CD4-positive, alpha-beta T cell treated with Interleukin-2 at 100 ng/mL for 4 hours (primary cell): ENCODE results near the gene SYTL4.
"Not testable (repeated sequence)": the region's sequence is repeated elsewhere in the genome, so short reads cannot be mapped to it uniquely, and the experiment has no call there.

Experiments
- DNase-seq: peaks from one replicate; pipeline ENCODE4 v3.0.0-alpha.2; 2020; ENCODE audit warnings: low spot score

The SYTL4 gene

DNA sequence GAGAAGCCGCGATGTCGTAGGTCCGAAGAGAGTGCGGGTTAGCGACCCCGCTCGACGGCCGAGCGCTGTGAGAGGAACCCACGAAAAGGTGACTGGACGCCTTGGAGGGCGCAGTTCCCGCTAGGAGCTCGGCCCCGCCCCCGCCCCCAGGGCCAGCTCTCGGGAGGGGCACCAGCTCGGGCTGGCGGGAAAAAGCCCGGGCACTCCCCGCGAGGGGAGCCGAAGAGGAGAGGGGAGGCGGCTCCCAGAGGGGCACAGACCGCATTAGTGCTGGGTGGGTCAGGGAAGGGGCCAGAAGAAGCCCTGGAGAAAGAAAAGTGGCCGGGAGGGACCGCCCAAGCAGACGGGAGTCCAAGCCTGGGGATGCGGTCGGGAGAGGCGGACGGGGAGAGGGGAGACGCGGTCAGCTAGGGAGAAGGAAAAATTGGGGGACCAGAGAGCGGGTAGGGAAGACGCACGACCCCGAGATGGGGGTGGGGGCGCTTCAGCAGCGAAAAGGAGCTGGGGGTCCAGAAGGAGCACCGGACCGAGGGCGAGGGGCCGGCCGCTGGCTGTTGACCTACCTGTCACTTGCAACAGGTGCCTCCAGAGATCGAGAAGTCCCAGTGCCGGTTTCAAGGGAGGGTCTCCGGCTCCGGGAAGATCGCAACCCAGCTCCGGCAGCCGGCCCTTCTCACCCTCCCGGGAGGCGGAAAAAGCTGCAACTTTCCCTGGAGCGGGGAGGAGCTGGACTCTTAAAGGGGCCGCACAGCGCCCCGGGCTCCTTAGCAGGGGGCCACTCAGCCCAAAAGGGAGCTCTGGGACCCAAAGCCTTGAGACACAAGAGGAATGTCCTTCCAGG lies at the start of gene SYTL4:
TSS of gene SYTL4 (minus strand) at position 681 of the 841 bp plus-strand sequence. CDS start 30,084 bp downstream, outside the sequence.
- no peak for DNase-seq

DNA sequence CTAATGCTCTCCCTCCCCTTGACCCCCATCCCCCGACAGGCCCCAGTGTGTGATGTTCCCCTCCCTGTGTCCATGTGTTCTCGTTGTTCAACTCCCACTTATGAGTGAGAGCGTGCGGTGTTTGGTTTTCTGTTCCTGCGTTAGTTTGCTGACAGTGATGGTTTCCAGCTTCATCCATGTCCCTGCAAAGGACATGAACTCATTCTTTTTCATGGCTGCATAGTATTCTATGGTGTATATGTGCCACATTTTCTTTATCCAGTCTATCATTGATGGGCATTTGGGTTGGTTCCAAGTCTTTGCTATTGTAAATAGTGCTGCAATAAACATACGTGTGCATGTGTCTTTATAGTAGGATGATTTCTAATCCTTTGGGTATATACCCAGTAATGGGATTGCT lies 37.5 kb upstream of the SYTL4 start:
- DNase-seq: not testable (repeated sequence)

GRCh38 chrX:100768679-100769338 lies 36.9 kb upstream of the SYTL4 start:
- peak; percentile 82 for DNase-seq

- no peak for DNase-seq
Measured at GRCh38 chrX:100750883-100751282, 19.0 kb upstream of the SYTL4 start.

- DNase-seq: no peak
Measured at GRCh38 chrX:100748108-100748507, 16.2 kb upstream of the SYTL4 start.

DNA sequence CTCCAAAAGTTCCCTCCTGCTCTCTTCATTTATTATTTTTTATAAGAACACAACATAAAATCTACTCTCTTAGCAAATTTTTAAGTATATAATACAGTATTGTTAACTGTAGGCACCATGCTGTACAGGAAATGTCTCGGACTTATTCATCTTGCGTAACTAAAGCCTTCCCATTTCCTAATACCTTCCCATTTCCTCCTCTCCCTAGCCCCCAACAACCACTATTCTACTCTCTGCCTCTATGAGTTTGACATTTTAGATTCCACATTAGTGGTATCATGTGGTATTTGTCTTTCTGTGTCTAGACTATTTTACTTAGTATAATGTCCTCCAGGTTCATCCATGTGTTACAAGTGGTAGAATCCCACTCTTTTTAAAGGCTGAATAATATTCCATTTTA lies 15.8 kb upstream of the SYTL4 start:
- DNase-seq: no peak

DNA sequence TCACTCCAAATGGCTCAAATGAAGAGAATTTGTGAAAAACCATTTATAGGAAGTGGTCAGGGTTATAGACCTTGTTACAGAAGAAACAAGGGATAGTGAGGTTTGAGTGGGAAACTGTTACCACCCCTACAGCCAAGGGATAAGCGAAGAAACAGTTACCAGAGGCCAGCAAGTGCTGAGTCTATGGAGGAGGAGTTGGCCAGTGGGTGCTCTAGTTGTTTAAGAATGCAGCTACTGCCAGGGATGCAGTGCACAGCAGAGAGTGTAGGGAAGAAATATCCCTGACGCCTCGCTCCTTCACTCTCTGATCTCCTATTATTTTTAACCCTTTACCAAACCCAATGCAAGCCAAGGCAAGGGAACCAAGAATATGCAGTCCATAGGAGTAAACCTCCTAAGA lies 15.2 kb upstream of the SYTL4 start:
- DNase-seq: no peak

DNA sequence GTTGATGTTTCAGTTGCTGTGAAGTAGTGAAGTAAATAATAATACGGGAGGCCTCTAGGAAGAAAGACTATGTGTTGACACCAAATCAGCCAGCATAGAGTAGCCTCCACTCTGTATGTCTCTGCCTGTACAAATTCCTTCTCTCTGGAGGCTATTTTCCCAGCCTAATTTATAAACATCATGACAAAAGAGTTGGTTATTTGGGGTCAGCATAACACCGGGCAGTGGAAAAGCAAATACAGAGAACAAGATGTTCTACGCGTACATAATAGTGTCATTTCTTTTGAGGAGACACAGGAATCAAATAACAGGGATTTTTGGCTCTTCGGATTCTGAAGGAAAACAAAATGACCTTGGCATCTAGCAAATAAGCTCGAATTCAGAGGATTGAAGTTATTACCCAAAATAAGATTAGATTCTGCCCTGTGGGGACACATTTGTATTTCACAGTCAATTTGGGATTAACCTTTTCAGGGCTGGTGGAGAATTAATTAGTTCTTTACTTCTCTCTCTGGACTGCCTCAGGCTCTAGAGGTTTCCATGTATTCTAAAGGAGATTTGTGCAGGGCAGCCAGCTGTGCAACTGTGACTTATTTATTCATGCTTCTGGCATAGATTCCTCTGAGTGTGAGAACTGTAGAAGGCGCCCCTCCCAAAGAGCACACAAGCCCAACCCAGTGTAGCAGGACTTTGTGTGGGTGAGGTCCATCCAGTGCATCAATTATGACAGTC lies 14.1 kb upstream of the SYTL4 start:
- DNase-seq: no peak

- no peak for DNase-seq
Measured at GRCh38 chrX:100745205-100745604, 13.3 kb upstream of the SYTL4 start.

GRCh38 chrX:100743009-100743607 lies 11.2 kb upstream of the SYTL4 start:
- no peak for DNase-seq

- not testable (repeated sequence) for DNase-seq
Measured at GRCh38 chrX:100724006-100724405, 7.9 kb downstream of the SYTL4 start.

DNA sequence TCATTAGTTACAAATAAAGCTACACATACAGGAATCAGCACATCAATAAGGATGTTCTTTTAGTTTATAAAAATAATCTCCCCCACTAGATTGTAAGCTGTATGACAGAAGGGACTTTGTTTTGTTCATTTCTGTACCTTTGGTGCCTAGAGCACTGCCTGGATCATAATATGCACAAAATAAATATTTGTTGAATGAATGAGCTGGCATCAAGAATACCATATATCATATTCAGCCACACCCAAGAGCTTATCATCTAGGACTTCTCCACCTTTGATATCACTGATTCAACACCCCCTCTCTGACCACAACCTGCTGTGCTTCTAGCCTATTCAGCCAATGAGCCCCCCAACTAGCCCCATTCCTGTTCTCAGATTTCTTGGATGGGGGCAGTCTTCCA lies 10.6 kb downstream of the SYTL4 start:
- DNase-seq: no peak

- DNase-seq: no peak
Measured at GRCh38 chrX:100720301-100720700, 11.6 kb downstream of the SYTL4 start.

DNA sequence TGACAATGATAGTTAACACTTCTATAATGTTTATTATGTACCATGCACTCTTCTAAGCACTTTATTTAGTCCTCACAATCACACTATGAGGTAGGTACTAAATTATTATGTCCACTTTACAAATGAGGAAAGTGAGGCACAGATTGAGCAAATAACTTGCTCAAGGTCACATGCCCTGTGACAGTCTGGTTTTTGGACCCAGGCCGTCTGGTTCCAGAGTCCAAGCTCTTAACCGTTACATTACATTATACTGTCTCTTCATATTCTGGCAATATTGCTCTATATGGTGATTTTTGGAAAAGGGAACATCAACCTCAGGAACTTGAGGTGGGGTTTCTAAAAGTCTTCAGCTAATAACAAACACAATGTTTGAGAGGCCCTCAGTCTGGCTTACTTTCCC lies 12.8 kb downstream of the SYTL4 start:
- no peak for DNase-seq

GRCh38 chrX:100717363-100717762 lies 14.6 kb downstream of the SYTL4 start:
- DNase-seq: no peak

DNA sequence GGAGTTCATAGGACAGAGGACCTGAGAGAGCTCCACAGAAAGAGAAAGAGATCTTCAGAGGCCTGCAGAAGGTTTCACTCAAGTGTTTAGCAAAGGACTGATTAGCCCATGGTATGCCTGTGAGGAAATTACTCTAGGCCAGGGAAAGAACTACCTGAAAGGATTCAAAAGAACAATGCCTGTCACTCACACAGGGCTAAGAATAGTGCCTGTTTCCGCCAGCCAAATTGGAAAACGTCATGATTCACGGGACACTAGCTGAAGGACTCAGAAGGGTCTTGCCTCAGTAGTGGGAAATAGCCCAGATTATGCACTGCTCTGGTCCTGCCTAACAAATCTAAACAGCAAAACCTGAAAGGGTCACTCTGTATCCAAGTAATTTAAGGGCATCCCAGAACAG lies 21.1 kb downstream of the SYTL4 start:
- no peak for DNase-seq

DNA sequence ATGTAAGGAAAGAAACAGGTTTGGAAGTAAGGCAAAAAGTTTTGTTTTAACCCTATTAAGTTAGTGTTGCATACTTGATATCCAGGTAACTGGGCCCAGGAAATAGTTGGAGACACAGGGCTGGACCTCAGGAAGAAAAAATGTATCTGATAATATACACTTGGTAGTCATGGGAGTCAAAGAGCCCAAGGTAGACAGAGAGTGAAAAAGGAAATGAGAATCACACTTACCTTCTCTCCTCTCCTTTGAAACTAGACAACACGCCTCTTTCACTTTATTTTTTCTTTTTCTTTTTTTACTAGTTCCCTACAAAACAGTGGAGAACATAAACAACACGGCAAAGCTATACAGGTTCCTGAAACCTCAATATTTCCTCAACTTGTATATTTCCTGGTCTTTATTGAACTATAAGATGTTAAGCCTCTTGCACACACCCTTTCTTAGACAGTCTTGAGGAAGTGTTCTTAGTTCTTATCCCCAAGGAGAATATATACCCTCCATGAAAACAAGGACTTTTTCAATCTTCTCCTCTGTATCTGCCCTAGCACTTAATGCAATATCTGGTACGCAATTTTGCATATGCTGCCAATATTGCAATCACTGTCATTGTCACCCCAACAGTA lies 27.2 kb downstream of the SYTL4 start:
- no peak for DNase-seq

- no peak for DNase-seq
Measured at GRCh38 chrX:100700809-100701208, 31.1 kb downstream of the SYTL4 start.

DNA sequence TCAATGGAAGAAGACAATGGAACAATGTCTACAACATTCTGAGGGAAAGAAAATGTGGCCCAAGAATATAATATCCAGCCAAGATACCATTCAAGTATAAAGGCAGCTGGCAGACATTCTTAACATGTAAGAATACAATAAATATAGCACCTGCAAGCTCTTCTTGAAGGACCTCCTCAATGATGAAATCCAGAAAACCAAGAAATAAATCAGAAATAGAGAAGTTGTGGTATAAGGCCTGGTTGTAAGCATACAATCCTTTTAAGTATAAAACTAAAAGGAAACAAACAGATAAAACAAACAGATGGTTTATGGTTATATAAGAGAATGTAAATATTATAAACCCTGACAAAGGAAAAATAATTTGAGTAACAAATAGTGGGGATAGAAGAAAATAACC lies 33.4 kb downstream of the SYTL4 start:
- no peak for DNase-seq

DNA sequence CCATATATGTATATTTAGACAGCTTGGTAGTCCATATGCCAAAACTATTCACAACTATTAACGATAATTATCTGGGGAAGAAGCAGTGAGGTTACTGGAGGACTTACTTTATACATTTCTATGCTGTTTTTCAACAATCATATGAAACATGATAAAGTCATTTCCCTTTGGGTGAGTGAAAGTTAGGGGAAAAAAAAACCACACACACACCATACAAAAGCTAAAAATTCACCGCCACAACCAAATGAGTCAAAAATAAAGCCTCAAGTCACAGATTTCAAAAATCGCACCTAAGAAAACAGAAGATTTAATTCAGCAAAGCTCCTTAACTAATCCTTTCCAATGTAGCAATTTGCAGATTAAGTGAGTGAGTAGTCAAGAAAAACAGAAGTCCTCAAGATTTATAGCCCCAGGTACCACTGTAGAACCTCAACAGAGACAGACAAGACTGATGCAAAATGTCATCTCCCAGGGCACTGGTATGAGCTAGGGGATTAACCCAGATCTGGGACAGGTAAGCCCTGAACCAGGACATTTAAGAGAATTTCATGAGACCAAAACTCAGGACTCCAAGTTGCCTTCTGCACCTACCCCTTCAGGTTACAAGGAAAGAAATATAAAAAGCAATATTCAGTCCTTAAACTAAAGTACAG lies 35.1 kb downstream of the SYTL4 start:
- no peak for DNase-seq

- DNase-seq: no peak
Measured at GRCh38 chrX:100695991-100696390, 35.9 kb downstream of the SYTL4 start.
